ENCODE measurements around the gene MSH2. TPM values are rescaled to one million over a fixed set of nuclear protein-coding genes. Genes with fewer than 3 reads are reported as not detected.

Gene MSH2
- total and polyA plus RNA-seq, 2 of the 13 experiments (the other 11 are each of a cell fraction or from before 2014, with no cell fraction given), result 19.9 to 76.3 TPM

GRCh38 chr2:47471429-47472116, 68.6 kb downstream of the MSH2 start:
- CTCF ChIA-PET (ENCODE audit: low intra/inter-chr PET ratio, low total read pairs), result no interaction called here
- POLR2A ChIA-PET, result no interaction called here
- H3K4me3 ChIP-seq (replicated peaks in 1 of 3; ENCODE audit: insufficient read depth in 1 of 3, low read depth in 2 of 3, low read length in 3 of 3), result no peak overlapping the region
- BruUV-seq (replicated peaks), result no TSS peak
- H2AFZ ChIP-seq (ENCODE audit: low read length), result no peak overlapping the region
- H3K36me3 ChIP-seq (replicated peaks in 1 of 2; ENCODE audit: control insufficient read depth in 1 of 2, insufficient read depth in 2 of 2, low read length in 2 of 2), result peaks cover 15 to 66% of the 10 kb centered on the region in 2 experiments
- FAIRE-seq, result no peak
- H3K4me1 ChIP-seq (ENCODE audit: insufficient read depth, low read length), result no peaks in the 10 kb centered on the region
- over 99% methylated on average over 5 of the region's 5 CpGs for WGBS (ENCODE audit: low lambda C conversion rate)
- no peak overlapping the region for H3K9ac ChIP-seq (ENCODE audit: insufficient read depth, low read depth, low read length)
- no peak for TF ChIP-seq ZNF710 (CRISPR knock-in tag; IDR thresholded peaks at IDR 0.05; ENCODE audit: borderline replicate concordance)
- no peak overlapping the region for H3K27ac ChIP-seq (ENCODE audit: extremely low read length, insufficient read depth, low read length)
- H3K79me2 ChIP-seq (ENCODE audit: insufficient read depth, low read length), result no peaks in the 10 kb centered on the region
- intact Hi-C loops (cut with micrococcal nuclease; ENCODE audit: unreplicated experiment) (no loop called here), in situ Hi-C loops (cut with HindIII; ENCODE audit: extremely low pct_ligation_motif_present, low pct_unique_long_range_greater_than_20kb) (no loop called here)
- H4K20me1 ChIP-seq (ENCODE audit: insufficient read depth, low read length), result no peaks in the 10 kb centered on the region
- H3K4me2 ChIP-seq (ENCODE audit: low read depth, low read length), result no peak overlapping the region
- no peak for ATAC-seq
- no peak for DNase-seq (ENCODE audit: low spot score)
- no peaks in the 10 kb centered on the region for H3K9me3 ChIP-seq (ENCODE audit: low read length)
- no peaks in the 10 kb centered on the region for H3K27me3 ChIP-seq (ENCODE audit: control insufficient read depth in 1 of 2, insufficient read depth in 2 of 2, low read length in 2 of 2)

GRCh38 chr2:47479863-47480262, 76.9 kb downstream of the MSH2 start:
- Histone ChIP-seq H3K9me3 (ENCODE audit: low read length) (no peaks in the 10 kb centered on the region), H3K9ac (ENCODE audit: insufficient read depth, low read depth, low read length) (no peak overlapping the region), H3K4me3 (replicated peaks in 1 of 3; ENCODE audit: insufficient read depth in 1 of 3, low read depth in 2 of 3, low read length in 3 of 3) (no peak overlapping the region), H3K36me3 (replicated peaks in 1 of 2; ENCODE audit: control insufficient read depth in 1 of 2, insufficient read depth in 2 of 2, low read length in 2 of 2) (peaks cover 12 to 61% of the 10 kb centered on the region in 2 experiments), H4K20me1 (ENCODE audit: insufficient read depth, low read length) (no peaks in the 10 kb centered on the region), H3K27ac (ENCODE audit: extremely low read length, insufficient read depth, low read length) (no peak overlapping the region), H3K4me1 (ENCODE audit: insufficient read depth, low read length) (no peaks in the 10 kb centered on the region), H3K27me3 (ENCODE audit: control insufficient read depth in 1 of 2, insufficient read depth in 2 of 2, low read length in 2 of 2) (no peaks in the 10 kb centered on the region), H2AFZ (ENCODE audit: low read length) (no peak overlapping the region), H3K79me2 (ENCODE audit: insufficient read depth, low read length) (no peaks in the 10 kb centered on the region), H3K4me2 (ENCODE audit: low read depth, low read length) (no peak overlapping the region)
- in situ Hi-C loops (cut with HindIII; ENCODE audit: extremely low pct_ligation_motif_present, low pct_unique_long_range_greater_than_20kb) (no loop called here), intact Hi-C loops (cut with micrococcal nuclease; ENCODE audit: unreplicated experiment) (no loop called here)
- no peak for TF ChIP-seq KDM2A (CRISPR knock-in tag; IDR thresholded peaks at IDR 0.05; ENCODE audit: borderline replicate concordance, low read depth)
- no peak for TF ChIP-seq CC2D1A (CRISPR knock-in tag; IDR thresholded peaks at IDR 0.05)
- TF ChIP-seq PCBP2 (optimal IDR thresholded peaks at IDR 0.05; ENCODE audit: low read depth, low read length, poor library complexity, severe bottlenecking), result peak; percentile 99
- peak; percentile 69 for TF ChIP-seq HNRNPK (IDR thresholded peaks at IDR 0.05; ENCODE audit: low read depth, low read length, poor library complexity, severe bottlenecking)
- no peak for TF ChIP-seq ELF1 (CRISPR knock-in tag; IDR thresholded peaks at IDR 0.05)
- FAIRE-seq (no peak), ATAC-seq (no peak), DNase-seq (ENCODE audit: low spot score) (no peak)
- ChIA-PET POLR2A (no interaction called here), CTCF (ENCODE audit: low intra/inter-chr PET ratio, low total read pairs) (no interaction called here)
- WGBS (ENCODE audit: low lambda C conversion rate), result 100% methylated on average over 1 of the region's 1 CpG
- no TSS peak for BruUV-seq (replicated peaks)
